ENCODE data around the gene ISL2. TPM values are rescaled to one million over a fixed set of nuclear protein-coding genes. Genes with fewer than 3 reads are reported as not detected.

Gene ISL2
- polyA plus RNA-seq, 12 donors = not detected

DNA sequence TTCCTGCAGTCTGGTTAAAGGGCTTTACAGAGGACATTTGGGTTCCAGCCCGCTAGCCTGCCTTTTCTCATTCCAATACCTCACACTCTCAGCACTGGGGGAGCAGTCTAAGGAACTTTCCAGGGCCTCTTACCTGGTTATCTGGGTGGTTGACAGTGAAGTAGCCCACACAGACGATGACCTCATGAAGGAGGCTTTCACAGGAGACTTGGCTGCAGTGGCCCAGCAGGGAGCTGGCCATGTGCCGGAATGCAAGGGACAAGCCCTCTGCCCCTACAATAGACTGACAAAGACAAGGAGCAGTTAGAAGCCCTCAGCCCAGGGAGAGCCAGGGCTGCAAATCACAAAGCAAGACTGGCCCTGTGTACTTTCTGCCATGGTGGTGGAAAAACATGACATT lies 39.5 kb downstream of the ISL2 start:
- DNase-seq = no peak

DNA sequence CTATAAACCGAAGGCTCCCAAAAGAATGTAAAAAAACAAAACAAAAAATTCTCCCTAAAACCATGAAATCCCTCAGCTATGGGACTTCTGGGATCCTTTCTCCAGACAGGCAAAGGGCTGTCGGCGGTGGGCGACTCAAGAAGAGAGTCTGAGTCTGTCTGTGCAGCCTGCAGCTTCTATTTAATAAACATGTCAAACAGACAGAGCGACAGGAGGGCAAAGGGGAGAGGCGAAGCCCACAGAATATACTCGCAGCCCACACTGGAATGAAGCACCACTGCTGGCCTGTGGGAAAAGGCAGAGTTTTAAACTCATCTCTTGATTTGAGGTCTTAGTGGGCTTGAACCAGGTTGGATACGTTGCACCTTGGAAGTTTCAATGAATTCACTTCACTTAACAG lies 40.2 kb downstream of the ISL2 start:
- no peak for DNase-seq

DNA sequence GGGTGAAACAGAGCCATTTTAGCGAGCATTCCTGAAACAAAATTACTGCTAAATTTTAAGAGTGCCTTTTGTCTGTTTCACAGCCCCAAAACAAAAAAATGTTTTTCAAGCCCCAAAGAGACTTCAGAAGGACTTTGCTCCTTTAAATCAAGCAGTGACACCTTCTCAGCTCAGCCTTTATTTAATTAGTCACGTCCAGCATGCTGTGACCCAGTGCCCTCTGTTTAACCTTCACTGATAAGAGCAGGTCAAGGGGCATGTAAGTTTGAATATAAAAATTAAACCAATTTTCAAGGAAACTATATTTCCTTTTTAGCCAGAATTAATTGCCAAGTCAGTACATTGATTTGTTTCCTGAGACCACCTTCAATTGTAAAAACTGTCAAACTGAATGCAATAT lies 40.6 kb downstream of the ISL2 start:
- no peak for DNase-seq

GRCh38 chr15:76377751-76378150 lies 41.2 kb downstream of the ISL2 start:
- no peak for DNase-seq

DNA sequence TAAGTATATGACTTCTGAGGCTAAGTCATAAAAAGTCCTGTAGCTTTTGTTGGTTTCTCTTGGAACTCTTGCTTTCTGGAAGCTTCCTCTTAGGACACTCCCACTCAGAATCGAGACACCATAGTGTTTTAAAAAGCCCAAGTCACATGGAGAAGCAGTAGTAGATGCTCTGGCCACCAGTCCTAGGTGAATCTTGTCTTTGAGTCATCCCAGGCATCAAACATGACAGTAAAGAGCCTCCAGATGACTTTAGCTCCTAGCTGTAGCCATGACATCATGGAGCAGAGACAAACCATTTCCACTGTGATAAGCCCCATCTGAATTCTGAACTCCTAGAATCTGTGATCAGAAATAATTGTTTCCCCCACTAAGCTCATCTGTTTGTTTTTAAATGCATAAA lies 42.1 kb downstream of the ISL2 start:
- no peak for DNase-seq

GRCh38 chr15:76380249-76380648 lies 43.7 kb downstream of the ISL2 start:
- no peak for DNase-seq

DNA sequence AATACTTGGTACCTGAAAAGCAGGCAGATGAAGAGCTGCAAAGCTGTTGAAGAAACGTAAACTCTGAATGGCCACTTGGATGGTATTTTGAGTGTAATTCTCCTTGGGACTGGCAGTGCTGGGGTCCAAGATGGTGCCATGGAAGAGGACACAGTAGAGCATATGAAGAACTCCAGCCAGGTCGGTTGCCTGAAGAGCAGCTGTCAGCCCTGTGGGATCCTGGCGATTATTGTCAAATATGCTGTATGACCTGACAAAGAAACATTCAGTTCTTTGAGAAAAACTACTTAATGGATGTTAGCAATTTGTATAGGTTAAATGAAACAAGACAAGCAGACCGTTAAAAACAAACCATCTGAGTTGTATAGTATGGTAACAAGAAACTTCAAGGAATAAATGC lies 44.8 kb downstream of the ISL2 start:
- DNase-seq = no peak

DNA sequence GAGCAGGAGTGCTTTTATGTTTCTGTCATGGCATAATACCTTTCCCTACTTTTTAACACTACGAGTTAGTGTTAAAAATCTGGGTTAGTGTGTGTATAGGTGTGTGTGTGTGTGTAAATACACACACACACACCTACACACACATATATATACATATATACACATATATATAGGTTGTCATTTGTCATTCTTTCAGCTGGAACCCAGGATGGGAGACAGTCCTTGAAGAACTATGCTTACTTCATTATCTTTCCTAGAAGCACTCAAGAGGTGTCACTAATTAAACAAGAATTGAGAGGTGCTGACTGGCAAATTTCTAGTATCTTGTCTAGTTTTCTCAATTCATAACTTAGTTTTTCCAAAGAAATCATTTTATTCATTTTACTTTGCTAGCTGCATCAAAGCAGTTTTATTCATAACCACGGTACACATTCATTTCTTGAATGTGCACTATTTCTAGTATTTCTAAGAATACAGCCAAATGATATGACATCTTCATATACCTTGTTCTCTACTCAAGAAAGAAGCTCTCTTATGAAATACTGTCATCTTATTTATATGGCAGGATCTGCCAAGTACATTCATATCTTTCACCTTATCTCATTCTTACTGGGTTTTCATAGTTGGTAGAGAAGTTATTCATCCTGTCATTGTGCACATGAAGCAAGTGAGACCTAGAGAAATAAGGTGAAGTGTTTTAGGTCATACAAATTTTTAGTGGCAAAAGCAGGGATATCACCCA lies 46.6 kb downstream of the ISL2 start:
- DNase-seq = no peak

DNA sequence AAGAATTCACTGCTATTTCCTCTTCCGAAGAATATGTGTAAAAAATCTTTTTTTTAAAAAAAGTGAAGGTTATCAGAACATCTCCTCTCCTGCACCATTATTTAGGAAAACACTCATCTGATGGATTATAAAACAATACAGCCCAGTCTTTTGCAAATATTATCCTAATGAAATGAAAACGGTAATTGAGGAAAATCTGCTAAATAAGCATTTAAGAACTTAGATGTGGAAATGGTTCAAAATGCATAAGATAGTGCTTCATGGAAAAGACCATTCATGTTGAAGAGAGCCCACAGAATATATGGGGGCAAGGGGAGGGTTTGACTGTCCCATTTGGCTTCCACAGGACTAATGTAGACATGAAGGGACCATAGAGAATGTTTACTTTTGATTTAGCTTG lies 47.8 kb downstream of the ISL2 start:
- no peak for DNase-seq

GRCh38 chr15:76386178-76386577 lies 49.6 kb downstream of the ISL2 start:
- DNase-seq = no peak

- DNase-seq = no peak
Observed at GRCh38 chr15:76386926-76387325, 50.4 kb downstream of the ISL2 start.

DNA sequence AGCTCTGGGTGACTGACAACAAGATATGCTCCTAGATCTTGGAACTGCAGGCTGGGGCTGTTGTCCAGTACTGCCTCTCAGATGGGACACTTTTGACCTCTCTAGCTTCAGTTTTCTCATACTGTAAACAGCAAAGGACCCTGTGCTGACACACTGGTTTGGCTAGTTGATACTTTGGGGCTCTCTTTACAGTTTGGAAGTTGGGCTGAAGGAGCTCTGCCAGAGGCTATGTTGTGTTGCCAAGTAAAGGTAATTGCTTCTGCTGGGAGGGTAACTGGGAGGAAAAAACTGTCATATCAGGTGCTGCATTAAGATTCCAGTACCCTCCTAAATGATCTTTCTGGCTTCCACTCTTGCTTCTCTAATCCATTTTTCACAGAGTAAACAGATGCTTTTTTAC lies 54.0 kb downstream of the ISL2 start:
- DNase-seq = no peak

DNA sequence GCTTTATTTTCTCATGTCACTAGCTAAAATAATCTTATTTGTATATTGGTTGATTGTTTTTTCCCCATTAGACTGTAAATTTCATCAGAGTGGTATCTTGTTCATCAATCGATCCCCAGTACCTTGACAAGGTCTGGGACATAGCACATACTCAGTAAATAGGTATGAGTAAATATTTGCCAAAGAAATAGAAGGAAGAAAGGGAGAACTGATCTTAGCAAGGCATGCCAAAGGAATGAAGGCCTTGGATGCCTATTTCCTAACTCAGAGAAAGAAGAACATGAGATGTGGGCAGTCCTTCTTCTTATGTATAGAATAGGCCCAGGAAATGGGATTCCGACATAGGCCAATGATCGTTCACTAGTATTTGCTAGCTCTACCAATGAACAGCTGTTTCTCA lies 54.7 kb downstream of the ISL2 start:
- no peak for DNase-seq

- no peak for DNase-seq
Observed at GRCh38 chr15:76391847-76392246, 55.3 kb downstream of the ISL2 start.

Other genes starting within 250 kb of the ISL2 start
- gene ETFA, start 25.3 kb upstream of the ISL2 start, polyA plus RNA-seq (ENCODE audit: insufficient read length in 12 of 12) = 100 to 1,000 TPM in 10 of 12 donors, 10 to 100 TPM in 1, not detected in 1; 71.6 to 133 (median 118) TPM

All from muscle of arm (tissue), 12 donors.